ENCODE measurements around the gene PSEN1.

GRCh38 chr14:73209953-73210352, 73.6 kb downstream of the PSEN1 start:
- TF ChIP-seq CTCF (IDR thresholded peaks at IDR 0.05; ENCODE audit: control extremely low read depth in 1 of 3, insufficient read depth in 1 of 3, low read depth in 1 of 3, low read length in 3 of 3) = no peak
- TF ChIP-seq SUZ12 (IDR thresholded peaks at IDR 0.05; ENCODE audit: low read length) = no peak
- TF ChIP-seq EP300 (IDR thresholded peaks at IDR 0.05; ENCODE audit: borderline replicate concordance in 1 of 2, low read depth in 2 of 2, low read length in 2 of 2) = no peak
- TF ChIP-seq SP1 (IDR thresholded peaks at IDR 0.05; ENCODE audit: low read depth, low read length) = no peak
- TF ChIP-seq CHD1 (IDR thresholded peaks at IDR 0.05; ENCODE audit: low read depth, low read length) = no peak
- no peak for TF ChIP-seq CHD2 (IDR thresholded peaks at IDR 0.05; ENCODE audit: low read length)
- no peak for TF ChIP-seq EZH2 (IDR thresholded peaks at IDR 0.05; ENCODE audit: low read depth, low read length, severe bottlenecking)
- TF ChIP-seq CTBP2 (IDR thresholded peaks at IDR 0.05; ENCODE audit: borderline replicate concordance, insufficient read depth, insufficient read length, low read length) = no peak

All from H1 (cell line).